ENCODE measurements around the gene APBB2. TPM values are rescaled to one million over a fixed set of nuclear protein-coding genes. Genes with fewer than 3 reads are reported as not detected.

Gene APBB2
- total RNA-seq, 1 experiment from 2014 or later: 80.7 TPM

GRCh38 chr4:41142376-41143310 lies 71.7 kb downstream of the APBB2 start:
- Mint-ChIP-seq H3K27ac (ENCODE audit: unreplicated experiment) (peak overlapping the region; percentile 45), H3K27me3 (ENCODE audit: insufficient read depth, unreplicated experiment) (no peaks in the 10 kb centered on the region), H3K4me3 (ENCODE audit: unreplicated experiment) (no peak overlapping the region), H3K9me3 (ENCODE audit: unreplicated experiment) (no peaks in the 10 kb centered on the region), H3K4me1 (ENCODE audit: low read depth, unreplicated experiment) (peaks cover 33% of the 10 kb centered on the region), H3K36me3 (ENCODE audit: insufficient read depth, unreplicated experiment) (peaks cover 33% of the 10 kb centered on the region)
- H3K9me3 ChIP-seq: no peaks in the 10 kb centered on the region; the same call in 1 of the 2 replicates
- peaks cover 2% of the 10 kb centered on the region; the same call in 1 of the 2 replicates for H3K36me3 ChIP-seq (ENCODE audit: control insufficient read depth, insufficient read depth, low read length)
- H3K4me3 ChIP-seq (ENCODE audit: low read depth, low read length): no peak overlapping the region
- BruUV-seq (replicated peaks): no TSS peak
- DNase-seq: no peak
- TF ChIP-seq CTCF (IDR thresholded peaks at IDR 0.05; ENCODE audit: insufficient read depth in 1 of 2, low read depth in 1 of 2, low read length in 1 of 2, severe bottlenecking in 1 of 2, unreplicated experiment in 1 of 2): no peak
- peaks cover 39% of the 10 kb centered on the region for H3K4me1 ChIP-seq
- intact Hi-C loops (cut with micrococcal nuclease; ENCODE audit: unreplicated experiment): no loop called here
- POLR2A ChIA-PET: interaction anchor here (0.6 kb wide), 1 partner anchor 37 kb away, joined by 3 read pairs; no protein-coding TSS in a partner anchor
- no peaks in the 10 kb centered on the region for H3K27me3 ChIP-seq (replicated peaks; ENCODE audit: control insufficient read depth, insufficient read depth, low read length)
- CTCF ChIA-PET: no interaction called here

GRCh38 chr4:41141900-41142299 lies 72.4 kb downstream of the APBB2 start:
- Histone ChIP-seq H3K9me3 (no peaks in the 10 kb centered on the region; the same call in 1 of the 2 replicates), H3K36me3 (ENCODE audit: control insufficient read depth, insufficient read depth, low read length) (peaks cover 2% of the 10 kb centered on the region; the same call in 1 of the 2 replicates), H3K27me3 (replicated peaks; ENCODE audit: control insufficient read depth, insufficient read depth, low read length) (no peaks in the 10 kb centered on the region), H3K4me3 (ENCODE audit: low read depth, low read length) (no peak overlapping the region), H3K4me1 (peaks cover 42% of the 10 kb centered on the region)
- Mint-ChIP-seq H3K36me3 (ENCODE audit: insufficient read depth, unreplicated experiment) (peaks cover 33% of the 10 kb centered on the region), H3K4me1 (ENCODE audit: low read depth, unreplicated experiment) (peaks cover 33% of the 10 kb centered on the region), H3K27me3 (ENCODE audit: insufficient read depth, unreplicated experiment) (no peaks in the 10 kb centered on the region), H3K27ac (ENCODE audit: unreplicated experiment) (peak overlapping the region; percentile 39), H3K4me3 (ENCODE audit: unreplicated experiment) (no peak overlapping the region), H3K9me3 (ENCODE audit: unreplicated experiment) (no peaks in the 10 kb centered on the region)
- ChIA-PET CTCF (no interaction called here), POLR2A (no interaction called here)
- intact Hi-C loops (cut with micrococcal nuclease; ENCODE audit: unreplicated experiment): no loop called here
- no peak for DNase-seq
- no TSS peak for BruUV-seq (replicated peaks)
- TF ChIP-seq CTCF (IDR thresholded peaks at IDR 0.05; ENCODE audit: insufficient read depth in 1 of 2, low read depth in 1 of 2, low read length in 1 of 2, severe bottlenecking in 1 of 2, unreplicated experiment in 1 of 2): no peak

- no peak overlapping the region for H3K4me3 Mint-ChIP-seq (ENCODE audit: unreplicated experiment)
- DNase-seq: no peak
- H3K27ac Mint-ChIP-seq (ENCODE audit: unreplicated experiment): no peak overlapping the region
- peaks cover 42% of the 10 kb centered on the region for H3K36me3 Mint-ChIP-seq (ENCODE audit: insufficient read depth, unreplicated experiment)
- TF ChIP-seq CTCF (IDR thresholded peaks at IDR 0.05; ENCODE audit: insufficient read depth in 1 of 2, low read depth in 1 of 2, low read length in 1 of 2, severe bottlenecking in 1 of 2, unreplicated experiment in 1 of 2): no peak
- no peaks in the 10 kb centered on the region; the same call in 1 of the 2 replicates for H3K9me3 ChIP-seq
- H3K27me3 ChIP-seq (replicated peaks; ENCODE audit: control insufficient read depth, insufficient read depth, low read length): no peaks in the 10 kb centered on the region
- H3K4me3 ChIP-seq (ENCODE audit: low read depth, low read length): no peak overlapping the region
- peaks cover 42% of the 10 kb centered on the region for H3K4me1 Mint-ChIP-seq (ENCODE audit: low read depth, unreplicated experiment)
- peaks cover 2% of the 10 kb centered on the region; the same call in 1 of the 2 replicates for H3K36me3 ChIP-seq (ENCODE audit: control insufficient read depth, insufficient read depth, low read length)
- intact Hi-C loops (cut with micrococcal nuclease; ENCODE audit: unreplicated experiment): no loop called here
- ChIA-PET CTCF (no interaction called here), POLR2A (no interaction called here)
- BruUV-seq (replicated peaks): no TSS peak
- H3K4me1 ChIP-seq: peaks cover 42% of the 10 kb centered on the region
- H3K9me3 Mint-ChIP-seq (ENCODE audit: unreplicated experiment): no peaks in the 10 kb centered on the region
- no peaks in the 10 kb centered on the region for H3K27me3 Mint-ChIP-seq (ENCODE audit: insufficient read depth, unreplicated experiment)
These were observed 73.9 kb downstream of the APBB2 start for GRCh38 chr4:41140410-41140809.

Measured in Caco-2 (cell line).